GM23248 (cell line): Measurements from ENCODE around the gene TEN1.

ENCODE experiments used
- EZH2 ChIP-seq: fragments of 200-600 bp; sonication (generic); IDR thresholded peaks from 2 replicates; pipeline ENCODE4 v1.6.1; 2018; ENCODE audit warnings: antibody characterized with exemption, mild to moderate bottlenecking; ENCODE audit not compliant: insufficient read depth, poor library complexity, severe bottlenecking
- EZH2phosphoT487 ChIP-seq: fragments of 200-600 bp; sonication (generic); IDR thresholded peaks from 2 replicates; pipeline ENCODE4 v1.6.1; 2018; ENCODE audit warnings: antibody characterized with exemption, moderate library complexity, mild to moderate bottlenecking, low read depth; ENCODE audit not compliant: insufficient read depth

- TF ChIP-seq EZH2 (no peak), EZH2phosphoT487 (no peak)
These were observed 8.4 kb upstream of the TEN1 start for GRCh38 chr17:75970626-75971025.
